Measurements from ENCODE around the gene ZFHX3. TPM values are rescaled to one million over a fixed set of nuclear protein-coding genes. Genes with fewer than 3 reads are reported as not detected.

The ZFHX3 gene
- total RNA-seq, 2 donors from 2014 or later = 57.7 to 70.1 TPM

- Histone ChIP-seq H3K9me3 (no peaks in the 10 kb centered on the region), H3K36me3 (peaks cover 39% of the 10 kb centered on the region), H3K27ac (peak overlapping the region in 1 of 2 donors; percentile 23), H3K4me1 (ENCODE audit: control insufficient read depth in 1 of 2, low read depth in 2 of 2) (peaks cover 0 to 9% of the 10 kb centered on the region in 2 donors), H3K4me3 (no peak overlapping the region), H3K27me3 (replicated peaks; ENCODE audit: insufficient read depth) (no peaks in the 10 kb centered on the region)
- DNase-seq (ENCODE audit: low spot score) (no peak), ATAC-seq (ENCODE audit: insufficient number of reproducible peaks, low FRiP score, low read depth) (no peak)
- no peak for TF ChIP-seq CTCF (IDR thresholded peaks at IDR 0.05)
Measured at GRCh38 chr16:72800524-72801161, 247.3 kb downstream of the ZFHX3 start.

GRCh38 chr16:72798264-72798663 is 249.7 kb downstream of the ZFHX3 start:
- peaks cover 0 to 9% of the 10 kb centered on the region in 2 donors for H3K4me1 ChIP-seq (ENCODE audit: control insufficient read depth in 1 of 2, low read depth in 2 of 2)
- DNase-seq (ENCODE audit: low spot score) = no peak
- H3K9me3 ChIP-seq = no peaks in the 10 kb centered on the region
- ATAC-seq (ENCODE audit: insufficient number of reproducible peaks, low FRiP score, low read depth) = no peak
- no peak overlapping the region for H3K27ac ChIP-seq
- H3K27me3 ChIP-seq (replicated peaks; ENCODE audit: insufficient read depth) = no peaks in the 10 kb centered on the region
- TF ChIP-seq CTCF (IDR thresholded peaks at IDR 0.05) = no peak
- H3K4me3 ChIP-seq = no peak overlapping the region
- H3K36me3 ChIP-seq = peaks cover 62% of the 10 kb centered on the region

- Histone ChIP-seq H3K4me1 (ENCODE audit: control insufficient read depth in 1 of 2, low read depth in 2 of 2) (peaks cover 0 to 9% of the 10 kb centered on the region in 2 donors), H3K36me3 (peaks cover 65% of the 10 kb centered on the region), H3K27me3 (replicated peaks; ENCODE audit: insufficient read depth) (no peaks in the 10 kb centered on the region), H3K9me3 (no peaks in the 10 kb centered on the region), H3K27ac (no peak overlapping the region), H3K4me3 (no peak overlapping the region)
- TF ChIP-seq CTCF (IDR thresholded peaks at IDR 0.05) = no peak
- no peak for ATAC-seq (ENCODE audit: insufficient number of reproducible peaks, low FRiP score, low read depth)
- DNase-seq (ENCODE audit: low spot score) = no peak
Measured at GRCh38 chr16:72797621-72798020, 250.3 kb downstream of the ZFHX3 start.

GRCh38 chr16:72796222-72796621 is 251.7 kb downstream of the ZFHX3 start:
- no peaks in the 10 kb centered on the region for H3K9me3 ChIP-seq
- no peak overlapping the region for H3K27ac ChIP-seq
- no peak overlapping the region for H3K4me3 ChIP-seq
- no peak for ATAC-seq (ENCODE audit: insufficient number of reproducible peaks, low FRiP score, low read depth)
- no peaks in the 10 kb centered on the region for H3K27me3 ChIP-seq (replicated peaks; ENCODE audit: insufficient read depth)
- peaks cover 73% of the 10 kb centered on the region for H3K36me3 ChIP-seq
- no peak for TF ChIP-seq CTCF (IDR thresholded peaks at IDR 0.05)
- H3K4me1 ChIP-seq (ENCODE audit: control insufficient read depth in 1 of 2, low read depth in 2 of 2) = peaks cover 0 to 9% of the 10 kb centered on the region in 2 donors
- DNase-seq (ENCODE audit: low spot score) = no peak

- ATAC-seq (ENCODE audit: insufficient number of reproducible peaks, low FRiP score, low read depth) (no peak), DNase-seq (ENCODE audit: low spot score) (no peak)
- H3K27ac ChIP-seq = no peak overlapping the region
- no peaks in the 10 kb centered on the region for H3K4me1 ChIP-seq (ENCODE audit: control insufficient read depth in 1 of 2, low read depth in 2 of 2)
- no peaks in the 10 kb centered on the region for H3K27me3 ChIP-seq (replicated peaks; ENCODE audit: insufficient read depth)
- H3K9me3 ChIP-seq = no peaks in the 10 kb centered on the region
- no peak overlapping the region for H3K4me3 ChIP-seq
- H3K36me3 ChIP-seq = peaks cover 72% of the 10 kb centered on the region
- TF ChIP-seq CTCF (IDR thresholded peaks at IDR 0.05) = no peak
Measured at GRCh38 chr16:72794986-72795385, 252.9 kb downstream of the ZFHX3 start.
